Lower leg skin (tissue), 4 donors: ENCODE results near the gene RPS15. TPM values are rescaled to one million over a fixed set of nuclear protein-coding genes. Genes with fewer than 3 reads are reported as not detected.

Experiments
- DNase-seq, 2 donors: peaks; one replicate each; pipeline ENCODE4 v3.0.0-alpha.2; 2019; ENCODE audit warnings: low spot score in 2 of 2
- H3K4me3 ChIP-seq: fragments of 200-600 bp; sonication (generic); 2 replicates; pipeline ENCODE4 v1.5.1; 2017; ENCODE audit warnings: mild to moderate bottlenecking, low read depth; ENCODE audit not compliant: poor library complexity, severe bottlenecking
- POLR2A ChIP-seq, 2 donors: fragments of 450-650 bp; IDR thresholded peaks; one replicate each; pipeline ENCODE4 v1.6.1; 2016 to 2017; ENCODE audit warnings: antibody characterized with exemption in 2 of 2, mild to moderate bottlenecking in 1 of 2, moderate library complexity in 1 of 2
- WGBS, 2 donors: methylation state at CpG; one replicate each; pipeline ENCODE4 v1.1.5; 2018; 5-methylcytosine and 5-hydroxymethylcytosine counted together
- intact Hi-C: fragments of 100-400 bp; cut with DNase I; formaldehyde crosslinking; loops from one replicate; pipeline ENCODE4 v1.15.0; 2023; ENCODE audit warnings: low total_unique reads
- total RNA-seq, 4 donors: library from RNA; depleted of rRNA; stranded (reverse); fragments of >200 nt; gene quantifications; one replicate each; pipeline ENCODE4 v1.1.0, GENCODE V29; 2016
- TF ChIP-seq, protein P1 (sequence below), 3 donors: fragments of 450-650 bp; IDR thresholded peaks; one replicate each; pipeline ENCODE4 v1.5.1; 2016; ENCODE audit warnings: antibody characterized with exemption in 3 of 3, mild to moderate bottlenecking in 3 of 3, moderate library complexity in 2 of 3

RPS15 gene
- total RNA-seq, 4 donors from 2014 or later: 2,226 to 7,190 (median 4,396) TPM

DNA sequence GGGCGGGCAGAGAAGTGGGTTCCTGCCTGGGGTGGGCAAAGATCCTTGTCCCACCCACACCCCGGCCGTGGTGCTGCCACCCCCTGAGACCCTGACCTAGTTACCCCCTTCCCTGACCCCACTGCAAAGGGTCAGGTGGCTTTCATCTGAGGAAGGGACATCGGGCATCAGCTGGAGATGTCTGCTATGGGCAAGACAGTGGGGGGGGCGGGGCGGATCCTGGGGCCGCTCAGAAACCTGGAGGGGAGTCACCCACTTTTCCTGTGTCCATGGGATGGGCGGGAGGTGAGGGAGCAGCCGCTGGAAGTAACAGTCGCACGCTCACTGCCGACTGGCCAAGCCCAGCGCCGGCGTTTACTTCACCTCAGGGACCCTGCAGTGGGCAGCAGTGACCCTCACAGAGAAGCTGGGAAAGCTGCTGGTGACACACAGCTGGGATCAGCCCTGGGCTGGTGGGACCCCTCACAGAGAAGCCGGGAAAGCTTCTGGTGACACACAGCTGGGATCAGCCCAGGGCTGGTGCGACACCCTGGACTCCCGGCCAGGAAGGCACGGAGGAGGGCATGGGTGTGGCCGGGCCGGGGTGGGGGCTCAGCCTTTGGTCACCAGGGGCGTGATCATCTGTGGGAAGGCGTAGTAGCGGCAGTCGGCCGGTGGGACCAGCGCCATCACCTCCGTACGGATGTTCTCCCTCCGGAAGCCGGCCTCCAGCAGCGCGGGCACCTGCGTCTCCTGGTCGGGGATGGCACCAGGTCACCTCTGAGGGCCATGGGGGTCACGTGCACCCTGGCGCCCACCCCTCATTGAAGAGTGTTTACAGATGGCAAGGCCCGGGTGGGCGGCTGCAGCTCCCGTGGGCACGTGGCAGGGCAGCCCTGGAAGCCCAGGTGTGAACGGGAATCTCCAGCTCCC, 41.2 kb upstream of the RPS15 start:
- H3K4me3 ChIP-seq: no peak overlapping the region
- intact Hi-C loops: no loop called here
- no peak for DNase-seq
- TF ChIP-seq POLR2A (IDR thresholded peaks at IDR 0.05): no peak
- TF ChIP-seq, protein P1, sequence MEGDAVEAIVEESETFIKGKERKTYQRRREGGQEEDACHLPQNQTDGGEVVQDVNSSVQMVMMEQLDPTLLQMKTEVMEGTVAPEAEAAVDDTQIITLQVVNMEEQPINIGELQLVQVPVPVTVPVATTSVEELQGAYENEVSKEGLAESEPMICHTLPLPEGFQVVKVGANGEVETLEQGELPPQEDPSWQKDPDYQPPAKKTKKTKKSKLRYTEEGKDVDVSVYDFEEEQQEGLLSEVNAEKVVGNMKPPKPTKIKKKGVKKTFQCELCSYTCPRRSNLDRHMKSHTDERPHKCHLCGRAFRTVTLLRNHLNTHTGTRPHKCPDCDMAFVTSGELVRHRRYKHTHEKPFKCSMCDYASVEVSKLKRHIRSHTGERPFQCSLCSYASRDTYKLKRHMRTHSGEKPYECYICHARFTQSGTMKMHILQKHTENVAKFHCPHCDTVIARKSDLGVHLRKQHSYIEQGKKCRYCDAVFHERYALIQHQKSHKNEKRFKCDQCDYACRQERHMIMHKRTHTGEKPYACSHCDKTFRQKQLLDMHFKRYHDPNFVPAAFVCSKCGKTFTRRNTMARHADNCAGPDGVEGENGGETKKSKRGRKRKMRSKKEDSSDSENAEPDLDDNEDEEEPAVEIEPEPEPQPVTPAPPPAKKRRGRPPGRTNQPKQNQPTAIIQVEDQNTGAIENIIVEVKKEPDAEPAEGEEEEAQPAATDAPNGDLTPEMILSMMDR (IDR thresholded peaks at IDR 0.05): no peak
- WGBS, 2 donors: 64 to 65% methylated on average over 26 to 42 of the region's 42 CpGs

DNA sequence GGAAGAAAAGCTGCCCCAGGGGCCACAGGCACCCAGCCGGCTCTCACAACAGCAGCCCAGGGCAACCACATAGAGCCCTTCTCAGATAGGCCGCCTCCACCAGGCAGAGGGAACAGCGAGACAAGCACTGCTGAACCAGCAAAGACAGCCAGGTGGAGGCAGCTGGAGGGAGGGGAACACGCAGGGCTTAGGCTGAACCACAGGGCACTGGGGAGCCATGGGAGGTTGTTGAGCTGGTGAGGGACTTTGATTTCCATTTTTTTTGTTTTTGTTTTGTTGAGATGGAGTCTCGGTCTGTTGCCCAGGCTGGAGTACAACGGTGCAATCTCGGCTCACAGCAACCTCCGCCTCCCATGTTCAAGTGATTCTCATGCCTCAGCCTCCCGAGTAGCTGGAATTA, 40.4 kb upstream of the RPS15 start:
- TF ChIP-seq POLR2A (IDR thresholded peaks at IDR 0.05): no peak
- TF ChIP-seq, protein P1 (IDR thresholded peaks at IDR 0.05): no peak
- no peak overlapping the region for H3K4me3 ChIP-seq
- no peak for DNase-seq
- intact Hi-C loops: no loop called here
- WGBS, 2 donors: 88 to 90% methylated on average over 9 of the region's 9 CpGs

DNA sequence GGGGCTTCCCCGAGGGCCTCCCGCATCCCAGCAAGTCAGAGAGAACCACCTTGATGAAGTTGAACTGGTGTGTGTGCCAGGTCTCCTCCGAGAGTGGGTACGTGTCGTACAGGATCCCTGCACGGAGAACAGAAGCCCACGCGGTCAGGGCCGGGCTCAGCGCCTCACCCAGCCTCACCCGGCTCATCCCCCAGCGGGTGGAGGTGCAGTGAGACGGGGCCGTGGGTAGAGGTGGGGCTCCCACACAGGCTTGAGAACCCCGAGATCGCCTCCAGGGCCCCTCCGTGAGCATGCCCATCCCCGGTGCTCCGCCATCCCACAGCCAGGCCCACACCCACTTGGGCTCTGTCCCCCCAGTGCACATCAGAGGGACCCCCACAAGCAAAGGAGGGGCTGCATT, 39.1 kb upstream of the RPS15 start:
- WGBS, 2 donors: 69 to 74% methylated on average over 18 to 19 of the region's 19 CpGs
- intact Hi-C loops: no loop called here
- H3K4me3 ChIP-seq: no peak overlapping the region
- DNase-seq: no peak
- no peak for TF ChIP-seq POLR2A (IDR thresholded peaks at IDR 0.05)
- TF ChIP-seq, protein P1 (IDR thresholded peaks at IDR 0.05): no peak

DNA sequence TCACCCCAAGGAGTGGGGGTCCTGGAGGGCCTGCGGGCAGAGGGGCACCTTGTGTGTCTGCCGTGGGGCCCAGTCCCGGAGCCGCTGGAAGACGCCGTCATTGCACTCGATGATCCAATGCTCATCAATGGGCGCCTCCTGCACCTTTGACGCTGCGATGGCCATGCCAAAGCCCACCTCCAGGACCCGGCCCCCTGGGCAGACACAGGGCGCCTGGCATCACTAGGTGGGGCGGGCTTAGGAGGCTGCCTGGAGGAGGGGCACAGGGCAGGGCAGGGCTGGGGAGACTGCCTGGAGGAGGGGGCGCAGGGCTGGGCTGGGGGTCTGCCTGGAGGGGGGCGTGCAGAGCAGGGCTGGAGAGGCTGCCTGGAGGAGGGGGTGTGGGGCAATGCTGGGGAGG, 38.5 kb upstream of the RPS15 start:
- no peak for TF ChIP-seq POLR2A (IDR thresholded peaks at IDR 0.05)
- TF ChIP-seq, protein P1 (IDR thresholded peaks at IDR 0.05): no peak
- WGBS, 2 donors: 88 to 91% methylated on average over 10 of the region's 15 CpGs
- intact Hi-C loops: no loop called here
- no peak overlapping the region for H3K4me3 ChIP-seq
- no peak for DNase-seq

DNA sequence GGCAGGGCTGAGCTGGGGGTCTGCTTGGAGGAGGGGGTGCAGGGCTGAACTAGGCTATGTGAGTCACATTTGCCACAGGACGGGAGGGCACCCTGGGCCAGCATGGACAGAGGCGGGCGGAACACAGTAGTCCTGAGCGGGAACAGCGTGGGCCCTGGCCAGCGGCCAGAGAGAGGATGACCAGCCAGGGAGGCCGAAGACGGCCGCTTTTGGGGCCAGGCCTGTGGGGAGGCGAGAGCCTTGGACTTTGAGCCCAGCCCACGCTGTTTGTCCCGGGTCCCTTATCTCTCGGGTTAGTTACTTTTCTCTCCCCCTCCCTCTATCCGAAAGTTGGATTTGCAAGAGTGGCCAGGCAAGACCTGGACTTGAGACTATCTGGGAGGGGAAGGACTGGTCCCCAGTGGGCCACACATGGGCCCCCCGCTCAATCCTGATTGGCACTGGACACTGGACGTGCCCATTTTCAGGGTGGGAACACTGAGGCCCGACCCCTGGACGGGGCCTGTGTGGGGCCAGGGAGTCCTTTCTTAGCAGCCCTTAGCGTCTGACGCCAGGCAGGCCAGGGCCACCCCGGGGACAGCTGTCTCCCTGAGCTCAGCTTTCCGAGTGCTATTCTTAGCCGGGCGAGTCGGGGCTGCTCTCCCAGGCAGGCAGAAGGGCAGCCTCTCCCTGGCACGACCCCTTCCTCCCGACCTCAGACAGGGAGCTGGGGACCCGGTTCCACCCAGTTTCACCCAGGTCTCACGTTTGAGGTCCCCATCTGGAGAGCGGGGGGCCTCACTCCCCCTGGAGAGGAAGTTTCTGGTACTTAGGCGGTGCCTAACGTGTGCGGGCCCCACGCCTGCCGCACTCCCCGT, 37.7 kb upstream of the RPS15 start:
- TF ChIP-seq, protein P1 (IDR thresholded peaks at IDR 0.05): no peak
- TF ChIP-seq POLR2A (IDR thresholded peaks at IDR 0.05): no peak
- H3K4me3 ChIP-seq: peak overlapping the region; percentile 15
- intact Hi-C loops: no loop called here
- WGBS, 2 donors: 17 to 28% methylated on average over 24 to 31 of the region's 36 CpGs
- DNase-seq: no peak
